Heart right ventricle (tissue), 16 donors: ENCODE measurements around the gene AGAP1. TPM values are rescaled to one million over a fixed set of nuclear protein-coding genes. Genes with fewer than 3 reads are reported as not detected.

ENCODE experiments used
- ATAC-seq, 8 donors: fragments of 200-7000 bp; cut with Tn5 transposase; one replicate each; pipeline ENCODE4 v1.9.1; 2020; ENCODE audit warnings: mild to moderate bottlenecking in 8 of 8, moderate library complexity in 8 of 8, moderate number of reproducible peaks in 1 of 8
- DNase-seq, 2 donors: peaks; one replicate each; pipeline ENCODE4 v3.0.0-alpha.2; 2020
- H3K27ac ChIP-seq, 10 donors: fragments of 200-600 bp; sonication (generic) in 2 of 10; one replicate each; pipeline versions ENCODE4 v1.5.0 to v1.8.0; 2020 to 2022; ENCODE audit warnings: mild to moderate bottlenecking in 3 of 10
- H3K27me3 ChIP-seq, 7 donors: fragments of 200-600 bp; one replicate each; pipeline ENCODE4 v1.8.0; 2021 to 2022; ENCODE audit warnings: mild to moderate bottlenecking in 2 of 7
- H3K36me3 ChIP-seq, 9 donors: fragments of 200-600 bp; sonication (generic) in 1 of 9; one replicate each; pipeline versions ENCODE4 v1.5.0 to v1.8.0; 2020 to 2022; ENCODE audit warnings: mild to moderate bottlenecking in 2 of 9
- H3K4me1 ChIP-seq, 9 donors: fragments of 200-600 bp; sonication (generic) in 1 of 9; one replicate each; pipeline versions ENCODE4 v1.5.0 to v1.8.0; 2020 to 2022; ENCODE audit warnings: mild to moderate bottlenecking in 4 of 9
- H3K4me3 ChIP-seq, 10 donors: fragments of 200-600 bp; sonication (generic) in 2 of 10; one replicate each; pipeline versions ENCODE4 v1.5.0 to v1.8.0; 2020 to 2022; ENCODE audit warnings: mild to moderate bottlenecking in 7 of 10, moderate library complexity in 2 of 10
- H3K9me3 ChIP-seq, 11 donors: fragments of 200-600 bp in 10 of 11; sonication (generic) in 2 of 11; one replicate each; pipeline versions ENCODE4 v1.5.0 to v1.8.0; 2013 to 2022; ENCODE audit warnings: mild to moderate bottlenecking in 2 of 11, control low read depth in 1 of 11, moderate library complexity in 1 of 11
- WGBS, 2 donors: extraction: QIAGEN DNeasy Blood & Tissue Kit; methylation state at CpG; one replicate each; pipeline ENCODE4 v1.1.7; 2013; ENCODE audit warnings: inconsistent platforms in 1 of 2; 5-methylcytosine and 5-hydroxymethylcytosine counted together
- intact Hi-C, 10 donors: fragments of 100-400 bp; cut with DNase I; formaldehyde crosslinking; loops; one replicate each; pipeline versions ENCODE4 v1.11.1 to v1.14.2; 2022
- polyA plus RNA-seq, 2 donors: library from polyadenylated mRNA; stranded (reverse); fragments of 200-250 nt; gene quantifications; one replicate each; pipeline ENCODE4 v1.2.3, GENCODE V29; 2013
- total RNA-seq, 10 donors: library from RNA; stranded (reverse); fragmentation: NEBNext Ultra II Directional in 3 of 10; extraction: Animal tissue kit (Norgen Biotek cat#: 25700) in 3 of 10; gene quantifications; one replicate each; pipeline versions ENCODE4 v1.2.1 to v1.2.4, GENCODE V29; 2021 to 2023
- TF ChIP-seq, protein P1 (sequence below), 9 donors: fragments of 200-600 bp; sonication (generic) in 2 of 9; IDR thresholded peaks; one replicate each; pipeline versions ENCODE4 v1.5.0 to v1.8.0; 2021 to 2022; ENCODE audit warnings: antibody characterized with exemption in 9 of 9, mild to moderate bottlenecking in 5 of 9, moderate library complexity in 1 of 9
- donor health status: Arrhythmogenic right ventricular cardiomyopathy.
- donor health status: ischemic (EF 13 %, LVEDD 7.1; RV severe dilation, severe dysfunction).
- donor health status: healthy with polysubstance abuse.
- donor health status: DM: no; HTN: yes; CAD: no.
- donor health status: DM: no; HTN: no; CAD: no.
- donor health status: ischemic (EF 25% LVEDD 6.9; RV normal size, moderate dysfunction).
- donor health status: ischemic (EF 25% LVEDD 5.7; RV mildly dilated, moderate dysfunction).
- donor health status: healthy.
- donor health status: DM: yes; HTN: yes; CAD: no.
- donor health status: Ischemic cardiomyopathy.
- donor health status: ischemic (EF 35%, LVEDD 5.7; RV mildly dilated, moderate dysfunction).
- donor health status: nonischemic (EF 11% LVEDD 7.7; RV severe dilation, severe dysfunction).
- donor health status: DM: yes; HTN: yes; CAD: no.
- donor health status: PGD.
- donor health status: ischemic (EF 29% LVEDD 5.4; RV normal size, mild dysfunction).
- donor health status: nonischemic (EF 23%, LVEDD 6.1; RV moderate dilation, normal function).

Gene AGAP1
- total and polyA plus RNA-seq, 12 donors = 3.5 to 29.2 (median 19.4) TPM

DNA sequence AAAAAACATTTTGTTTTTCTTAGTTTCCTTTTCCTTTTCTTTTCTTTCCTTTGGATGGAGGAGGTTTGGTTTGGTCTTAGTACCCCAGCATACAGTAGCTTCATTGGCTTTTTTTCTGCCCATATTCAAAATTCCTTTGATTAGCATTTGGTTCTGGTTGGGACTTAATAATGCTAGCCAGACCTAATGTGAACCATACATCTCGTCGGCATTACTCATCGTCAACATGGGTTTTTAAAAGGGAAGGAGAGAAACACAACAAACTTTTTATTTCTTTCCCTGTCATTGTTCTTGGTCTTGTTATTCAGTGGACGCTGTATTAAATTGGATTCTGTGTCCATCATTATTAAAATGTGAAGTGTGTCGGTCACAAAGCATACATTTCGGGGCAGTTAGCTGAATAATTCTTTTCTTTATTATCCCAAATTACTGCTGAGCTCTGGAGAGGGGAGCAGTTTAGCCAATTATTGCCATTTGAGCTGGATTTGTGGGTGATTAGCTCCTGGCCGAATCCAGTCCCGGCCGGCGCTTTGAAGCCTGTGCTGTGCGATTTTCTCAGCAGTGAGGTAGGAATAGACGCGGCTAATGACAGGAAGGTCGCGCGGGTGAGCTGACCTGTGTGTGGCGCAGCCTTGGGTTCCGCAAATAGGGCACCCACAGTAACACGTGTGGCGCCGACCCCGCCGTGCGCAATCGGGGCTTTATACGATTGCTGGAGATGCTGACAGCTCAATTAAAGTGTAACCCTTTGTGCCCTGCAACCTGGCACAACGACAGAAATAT is 371.1 kb downstream of the AGAP1 start:
- peaks cover 0 to 6% (median 0%) of the 10 kb centered on the region in 11 donors for H3K9me3 ChIP-seq
- WGBS, 2 donors = 81 to 82% methylated on average over 27 of the region's 27 CpGs
- no peaks in the 10 kb centered on the region for H3K27me3 ChIP-seq
- no peak for ATAC-seq
- no peak overlapping the region for H3K27ac ChIP-seq
- no peaks in the 10 kb centered on the region for H3K36me3 ChIP-seq
- intact Hi-C loops = no loop called here
- DNase-seq = no peak
- H3K4me1 ChIP-seq = peaks cover 5 to 35% (median 12%) of the 10 kb centered on the region in 9 donors
- TF ChIP-seq, protein P1, sequence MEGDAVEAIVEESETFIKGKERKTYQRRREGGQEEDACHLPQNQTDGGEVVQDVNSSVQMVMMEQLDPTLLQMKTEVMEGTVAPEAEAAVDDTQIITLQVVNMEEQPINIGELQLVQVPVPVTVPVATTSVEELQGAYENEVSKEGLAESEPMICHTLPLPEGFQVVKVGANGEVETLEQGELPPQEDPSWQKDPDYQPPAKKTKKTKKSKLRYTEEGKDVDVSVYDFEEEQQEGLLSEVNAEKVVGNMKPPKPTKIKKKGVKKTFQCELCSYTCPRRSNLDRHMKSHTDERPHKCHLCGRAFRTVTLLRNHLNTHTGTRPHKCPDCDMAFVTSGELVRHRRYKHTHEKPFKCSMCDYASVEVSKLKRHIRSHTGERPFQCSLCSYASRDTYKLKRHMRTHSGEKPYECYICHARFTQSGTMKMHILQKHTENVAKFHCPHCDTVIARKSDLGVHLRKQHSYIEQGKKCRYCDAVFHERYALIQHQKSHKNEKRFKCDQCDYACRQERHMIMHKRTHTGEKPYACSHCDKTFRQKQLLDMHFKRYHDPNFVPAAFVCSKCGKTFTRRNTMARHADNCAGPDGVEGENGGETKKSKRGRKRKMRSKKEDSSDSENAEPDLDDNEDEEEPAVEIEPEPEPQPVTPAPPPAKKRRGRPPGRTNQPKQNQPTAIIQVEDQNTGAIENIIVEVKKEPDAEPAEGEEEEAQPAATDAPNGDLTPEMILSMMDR (IDR thresholded peaks at IDR 0.05) = no peak
- no peak overlapping the region for H3K4me3 ChIP-seq

DNA sequence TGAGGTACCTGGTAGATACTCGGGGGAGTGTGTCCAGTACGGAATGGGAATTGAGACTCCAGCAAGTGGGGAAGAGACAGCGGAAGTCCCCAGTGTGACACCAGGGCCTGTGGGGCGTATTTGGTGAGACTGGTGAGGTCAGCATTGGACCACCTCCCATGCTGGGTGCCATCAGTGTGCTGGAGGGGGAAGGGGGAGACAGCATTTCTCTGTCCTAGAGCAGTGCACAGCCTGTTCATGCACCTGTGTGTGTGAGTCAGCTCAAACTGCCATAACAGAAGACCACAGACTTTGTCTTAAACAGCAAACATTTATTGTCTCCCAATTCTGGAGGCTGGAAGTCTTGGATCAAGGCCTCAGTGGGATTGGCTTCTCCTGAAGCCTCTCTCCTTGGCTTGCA is 372.5 kb downstream of the AGAP1 start:
- H3K27me3 ChIP-seq = no peaks in the 10 kb centered on the region
- H3K9me3 ChIP-seq = peaks cover 0 to 17% (median 6%) of the 10 kb centered on the region in 11 donors
- no peak overlapping the region for H3K27ac ChIP-seq
- WGBS, 2 donors = 98% methylated on average over 4 of the region's 4 CpGs
- ATAC-seq = no peak
- H3K4me3 ChIP-seq = no peak overlapping the region
- TF ChIP-seq, protein P1 (IDR thresholded peaks at IDR 0.05) = no peak
- no peaks in the 10 kb centered on the region for H3K36me3 ChIP-seq
- no peak for DNase-seq
- H3K4me1 ChIP-seq = peaks cover 0 to 22% (median 8%) of the 10 kb centered on the region in 9 donors
- intact Hi-C loops = no loop called here

DNA sequence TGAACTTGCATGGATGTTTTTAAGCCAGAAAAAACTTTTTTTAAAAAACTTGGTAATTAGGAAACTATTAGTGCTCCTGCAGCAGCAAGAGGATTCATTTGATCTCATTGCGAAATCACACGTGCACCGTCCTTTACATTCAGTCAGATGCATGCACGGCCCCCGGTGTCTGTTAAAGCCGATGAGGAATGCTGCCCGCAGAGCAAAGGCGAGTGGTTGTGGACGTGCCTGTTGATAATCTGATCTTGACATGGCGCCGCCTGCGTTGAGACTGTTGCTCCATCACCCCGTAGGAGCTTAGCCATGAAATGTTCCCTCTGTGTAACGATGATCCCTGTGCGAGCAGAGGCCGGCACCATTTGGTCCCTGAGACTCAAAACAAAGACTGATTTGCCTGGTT is 374.4 kb downstream of the AGAP1 start:
- intact Hi-C loops = no loop called here
- Histone ChIP-seq H3K4me1 (peaks cover 0 to 16% (median 5%) of the 10 kb centered on the region in 9 donors), H3K4me3 (no peak overlapping the region), H3K36me3 (no peaks in the 10 kb centered on the region), H3K27ac (no peak overlapping the region), H3K9me3 (peaks cover 0 to 17% (median 6%) of the 10 kb centered on the region in 11 donors), H3K27me3 (no peaks in the 10 kb centered on the region)
- ATAC-seq (peak in 7 of 8 donors; percentile 29 to 69 (median 51)), DNase-seq (no peak)
- 27 to 49% methylated on average over 16 of the region's 16 CpGs for WGBS, 2 donors
- TF ChIP-seq, protein P1 (IDR thresholded peaks at IDR 0.05) = no peak

DNA sequence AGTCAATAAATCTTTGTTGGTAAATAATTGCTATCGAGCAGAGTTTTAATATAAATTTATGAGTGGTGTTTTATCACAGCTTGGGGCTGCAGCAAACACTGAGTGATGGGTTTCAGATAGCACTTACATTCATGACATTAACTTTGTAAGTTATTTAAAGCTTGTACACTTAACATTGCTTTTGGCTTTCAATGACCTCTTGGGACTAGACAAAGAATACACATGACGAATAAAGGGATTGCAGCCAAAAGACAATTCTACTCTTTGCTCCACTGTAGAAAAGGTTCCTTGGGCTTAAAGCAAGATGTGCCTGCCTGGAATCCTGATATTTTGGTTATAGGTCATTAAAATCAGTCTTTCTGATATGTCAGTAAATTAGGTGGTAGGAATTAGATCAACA is 374.8 kb downstream of the AGAP1 start:
- intact Hi-C loops = no loop called here
- peak in 7 of 8 donors; percentile 37 to 62 (median 58) for ATAC-seq

More for the DNA sequence above, 374.8 kb downstream of the AGAP1 start:
- Histone ChIP-seq H3K27me3 (no peaks in the 10 kb centered on the region), H3K9me3 (peaks cover 0 to 17% (median 6%) of the 10 kb centered on the region in 11 donors), H3K36me3 (no peaks in the 10 kb centered on the region), H3K4me3 (no peak overlapping the region), H3K4me1 (peaks cover 0 to 16% (median 5%) of the 10 kb centered on the region in 9 donors), H3K27ac (no peak overlapping the region)
- TF ChIP-seq, protein P1 (IDR thresholded peaks at IDR 0.05) = no peak
- no peak for DNase-seq
- WGBS, 2 donors = 29 to 39% methylated on average over 2 of the region's 2 CpGs
